Measurements from ENCODE around the gene B3GNT8.
"Not testable (repeated sequence)": the region's sequence is repeated elsewhere in the genome, so short reads cannot be mapped to it uniquely, and the experiment has no call there.

B3GNT8 gene

GRCh38 chr19:41426952-41427646 is at the start of gene B3GNT8:
B3GNT8 (minus strand) TSS chr19:41427374; CDS start chr19:41426778, 596 bp downstream.
- peak; percentile 59 for DNase-seq

DNA sequence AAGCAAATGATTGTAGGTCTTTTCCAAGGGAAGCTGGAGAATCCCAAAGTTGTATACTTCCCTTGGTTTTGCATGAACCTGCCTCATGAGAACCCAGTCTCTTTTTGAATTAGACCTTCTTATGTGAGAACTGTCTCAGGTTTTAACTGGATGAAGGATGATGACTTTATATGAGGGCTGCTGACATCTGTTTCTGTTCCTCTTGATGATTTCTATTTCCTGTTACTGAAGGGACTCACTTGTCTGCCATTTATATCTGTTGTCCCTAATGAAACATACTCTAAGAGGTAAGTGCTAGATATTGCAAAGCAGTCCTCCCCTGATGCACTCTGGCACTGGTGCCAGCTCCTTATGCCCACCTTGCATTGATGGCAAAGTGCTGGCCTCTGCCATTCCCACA is 49.4 kb upstream of the B3GNT8 start:
- DNase-seq, result no peak

DNA sequence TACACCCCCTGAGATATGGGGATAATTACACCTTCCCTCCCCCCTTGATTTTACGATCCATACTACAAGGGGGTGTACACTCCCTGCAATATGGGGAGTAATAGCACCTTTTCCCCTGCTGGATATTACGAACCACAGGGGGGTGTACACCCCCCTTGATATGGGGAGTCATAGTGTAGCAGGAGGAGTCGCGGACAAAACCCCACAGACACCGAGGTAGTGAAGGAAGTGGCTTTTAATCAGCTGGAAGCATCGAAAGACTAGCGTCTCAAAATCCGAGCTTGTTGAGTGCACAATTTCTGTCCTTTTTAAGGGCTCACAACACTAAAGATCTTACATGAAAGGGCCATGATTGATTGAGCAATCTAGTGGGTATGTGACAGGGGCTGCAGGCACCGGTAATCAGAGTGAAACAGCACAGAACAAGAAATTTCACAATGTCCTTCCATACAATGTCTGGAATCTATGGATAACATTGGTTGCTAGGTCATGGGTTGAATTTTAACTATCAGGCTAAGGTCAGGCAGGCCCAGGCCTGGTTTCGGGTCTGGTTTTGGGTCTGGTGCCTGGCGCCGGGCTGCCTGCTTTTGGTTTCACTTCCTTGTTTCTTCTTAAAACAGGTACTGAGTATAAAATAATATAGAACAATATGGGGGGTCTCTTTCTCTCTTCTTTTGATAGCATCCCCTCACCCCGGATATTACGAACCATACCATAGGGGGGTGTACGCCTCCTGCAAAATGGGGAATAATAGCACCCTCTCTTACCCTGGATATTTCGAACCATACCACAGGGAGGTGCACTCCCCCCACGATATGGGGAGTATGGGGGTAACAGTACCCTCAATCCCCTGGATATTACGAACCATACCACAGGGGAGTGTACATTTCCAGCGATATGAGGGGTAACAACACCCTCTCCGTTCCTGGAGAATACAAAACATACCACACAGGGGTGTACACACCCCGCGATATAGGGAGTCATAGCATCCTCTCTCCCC is 36.4 kb upstream of the B3GNT8 start:
- DNase-seq, result not testable (repeated sequence)

GRCh38 chr19:41462497-41462896 is 35.3 kb upstream of the B3GNT8 start:
- DNase-seq, result no peak

- DNase-seq, result no peak
These were observed 30.1 kb upstream of the B3GNT8 start for GRCh38 chr19:41457241-41457640.

DNA sequence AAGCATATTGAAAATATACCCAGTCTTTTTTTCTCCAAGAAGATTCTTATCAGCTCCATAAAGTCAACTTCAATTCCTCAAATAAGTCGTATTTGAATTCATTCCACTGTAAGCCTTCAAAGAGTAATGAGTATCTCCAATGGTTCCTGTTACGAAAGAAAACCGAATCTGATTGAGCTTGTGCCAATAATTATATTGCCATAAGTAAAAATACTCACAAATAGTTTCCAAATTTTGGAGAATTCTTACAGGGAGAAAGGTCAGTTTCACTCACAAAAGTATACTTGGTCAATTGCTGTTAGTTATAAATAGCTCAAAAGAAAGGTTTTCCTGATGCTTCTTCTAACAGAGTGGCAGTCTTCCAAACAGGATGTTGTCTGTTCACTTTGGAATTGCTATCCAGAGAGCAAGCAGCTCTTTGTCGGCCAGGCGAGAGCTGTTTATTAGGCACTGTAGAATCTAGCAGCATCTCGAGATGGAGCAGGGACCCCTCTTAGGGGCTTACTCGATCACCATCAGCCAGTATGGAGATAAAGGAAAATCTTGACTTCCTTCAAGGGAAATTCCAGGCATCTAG is 29.3 kb upstream of the B3GNT8 start:
- DNase-seq, result no peak

- DNase-seq, result no peak
These were observed 28.8 kb upstream of the B3GNT8 start for GRCh38 chr19:41455936-41456335.

DNA sequence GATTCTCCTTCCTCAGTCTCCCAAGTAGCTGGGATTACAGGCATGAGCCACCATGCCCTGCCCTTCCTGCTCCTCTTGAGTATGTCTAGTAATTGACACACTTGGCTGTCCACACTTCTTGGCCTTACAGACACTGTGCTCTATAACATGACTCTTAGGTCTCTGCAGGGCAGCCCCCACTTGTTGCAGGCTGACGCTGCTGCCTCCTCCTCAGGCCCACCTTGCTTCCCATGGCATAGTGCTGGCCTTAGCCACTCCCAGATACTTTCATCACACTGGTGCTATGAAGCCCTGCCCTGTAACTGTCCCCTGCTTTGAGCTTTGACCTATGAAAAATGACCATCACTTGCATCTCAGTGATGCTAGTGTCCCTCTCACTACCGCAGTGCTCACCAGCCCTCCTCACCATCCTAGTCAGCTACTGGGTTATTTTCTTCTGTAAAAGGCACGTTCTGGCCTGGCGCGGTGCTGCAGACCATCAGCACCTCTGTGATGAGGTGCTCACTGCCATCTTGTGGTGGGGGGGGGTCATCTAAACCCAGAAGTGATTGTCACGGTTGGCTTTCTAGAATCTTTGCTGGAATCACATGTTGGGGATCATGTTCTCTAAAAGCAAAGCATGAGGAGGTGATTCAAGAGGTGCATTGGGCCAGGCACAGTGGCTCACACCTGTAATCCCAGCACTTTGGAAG is 25.6 kb upstream of the B3GNT8 start:
- DNase-seq, result no peak

- no peak for DNase-seq
These were observed 22.6 kb upstream of the B3GNT8 start for GRCh38 chr19:41449865-41450178.

DNA sequence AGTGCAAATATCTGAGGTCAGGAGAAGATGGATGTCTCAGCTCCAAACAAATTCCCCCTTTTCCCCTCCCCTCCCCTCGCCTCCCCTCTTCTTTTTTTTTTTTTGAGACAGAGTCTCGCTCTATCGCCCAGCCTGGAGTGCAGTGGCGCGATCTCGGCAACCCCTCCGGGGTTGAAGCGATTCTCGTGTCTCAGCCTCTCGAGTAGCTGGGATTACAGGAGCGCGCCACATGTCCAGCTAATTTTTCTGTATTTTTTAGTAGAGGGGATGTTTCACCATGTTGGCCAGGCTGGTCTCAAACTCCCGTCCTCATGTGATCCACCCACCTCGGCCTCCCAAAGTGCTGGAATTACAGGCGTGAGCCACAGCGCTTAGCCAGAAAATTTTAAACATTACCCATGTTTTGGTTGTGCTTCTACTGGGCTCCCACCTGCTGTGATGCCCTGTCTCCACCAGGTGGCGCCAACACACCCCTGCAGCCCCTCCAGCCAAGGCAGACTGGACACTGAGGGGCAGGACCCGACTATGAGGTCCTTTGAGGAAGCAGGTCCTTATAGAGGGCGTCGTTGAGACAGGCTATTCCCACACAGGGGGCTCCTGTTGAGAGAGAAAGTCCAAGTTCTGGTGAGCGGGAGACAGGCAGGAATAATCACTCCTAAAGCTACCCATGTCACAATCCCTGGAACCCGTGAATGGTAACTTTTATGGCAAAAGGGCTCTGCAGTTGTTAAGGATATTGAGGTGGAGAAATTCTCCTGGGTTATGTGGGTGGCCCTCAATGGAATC is 22.1 kb upstream of the B3GNT8 start:
- DNase-seq, result peak; percentile 80

- DNase-seq, result no peak
These were observed 20.7 kb upstream of the B3GNT8 start for GRCh38 chr19:41447732-41448332.

DNA sequence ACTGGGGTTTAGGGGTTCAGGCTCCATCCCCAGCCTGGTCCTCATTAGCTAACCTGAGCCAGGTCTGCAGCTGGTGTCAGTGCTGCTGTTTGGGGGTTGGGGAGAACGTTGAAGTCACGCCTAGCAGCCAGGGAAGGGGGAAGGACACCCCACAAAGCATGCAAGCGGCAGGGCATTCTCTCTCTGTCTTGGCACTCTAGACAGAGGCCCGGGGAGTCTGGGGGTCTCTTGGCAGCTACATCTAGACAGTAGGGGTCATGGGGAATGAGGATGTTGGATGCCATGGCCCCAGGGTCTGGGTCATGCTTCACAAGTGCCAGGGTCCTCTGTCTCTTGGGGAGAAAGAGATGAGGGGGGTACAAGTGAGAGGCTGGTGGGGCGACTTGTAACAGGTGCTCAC is 18.4 kb upstream of the B3GNT8 start:
- DNase-seq, result no peak

DNA sequence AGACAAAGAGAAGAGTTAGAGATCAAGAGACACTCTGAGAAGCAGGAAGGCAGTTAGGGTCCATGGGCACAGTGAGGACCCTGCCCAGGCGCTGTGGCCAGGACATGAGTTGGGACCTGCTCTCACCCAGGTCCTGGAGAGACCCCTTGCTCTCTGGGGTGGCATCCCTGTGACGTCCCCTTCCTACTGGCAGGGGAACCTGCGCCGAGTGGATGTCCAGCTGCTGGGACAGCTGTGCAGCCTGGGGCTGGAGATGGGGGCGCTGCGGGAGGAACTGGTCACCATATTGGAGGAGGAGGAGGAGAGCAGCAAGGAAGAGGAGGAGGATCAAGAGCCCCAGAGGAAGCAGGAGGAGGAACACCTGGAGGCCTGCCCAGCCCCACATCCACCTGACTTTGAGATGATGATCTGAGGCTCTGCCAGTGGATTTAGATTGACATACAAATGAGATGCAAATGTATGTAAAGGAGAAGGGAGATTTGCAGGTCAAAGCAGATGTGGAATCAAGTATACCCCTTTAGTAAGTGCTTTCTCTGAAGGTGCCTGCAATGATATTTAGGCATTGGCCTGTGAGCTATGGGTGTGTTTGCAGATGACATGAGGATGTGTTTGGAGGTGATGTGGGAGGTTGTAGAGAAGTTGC is 16.8 kb upstream of the B3GNT8 start:
- DNase-seq, result no peak

- no peak for DNase-seq
These were observed 15.5 kb upstream of the B3GNT8 start, which contains the start of gene ERICH4 for GRCh38 chr19:41442473-41443355. ERICH4 (plus strand) TSS chr19:41443156; CDS start chr19:41443170, 14 bp downstream.

GRCh38 chr19:41441321-41441945 is 14.3 kb upstream of the B3GNT8 start:
- DNase-seq, result no peak

- DNase-seq, result peak; percentile 98
These were observed 12.5 kb upstream of the B3GNT8 start, which contains the start of gene DMAC2 for GRCh38 chr19:41439441-41440222. DMAC2 (minus strand) TSS chr19:41439912; CDS start chr19:41439899, 13 bp downstream.

- DNase-seq, result no peak
These were observed 10.9 kb upstream of the B3GNT8 start for GRCh38 chr19:41437944-41438574.

DNA sequence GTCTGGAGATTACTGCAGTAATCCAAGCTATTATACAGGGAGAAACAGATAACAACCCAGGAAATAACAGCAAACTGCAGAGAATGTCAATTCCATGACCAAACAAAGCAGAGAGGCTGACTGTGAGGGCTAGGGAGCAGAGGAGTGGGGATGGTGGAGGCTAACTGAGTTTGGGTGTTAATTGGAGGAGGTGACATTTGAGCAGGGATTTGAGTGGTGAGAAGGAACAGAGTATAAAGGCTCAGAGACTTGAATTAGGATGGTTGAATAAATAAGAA is 9.4 kb upstream of the B3GNT8 start:
- DNase-seq, result no peak
